Skeletal muscle tissue (tissue), 4 donors: ENCODE data around the gene TRABD2B. TPM values are rescaled to one million over a fixed set of nuclear protein-coding genes. Genes with fewer than 3 reads are reported as not detected.

Source experiments
- H3K27ac ChIP-seq: one replicate; pipeline ENCODE4 v1.7.0; 2013; ENCODE audit warnings: mild to moderate bottlenecking, low read depth, low read length, inconsistent platforms
- H3K27me3 ChIP-seq, 3 donors: one replicate each; pipeline ENCODE4 v1.7.0; 2013; ENCODE audit warnings: low read length in 3 of 3; ENCODE audit not compliant: control insufficient read depth in 3 of 3, insufficient read depth in 3 of 3
- H3K36me3 ChIP-seq, 3 donors: one replicate each; pipeline ENCODE4 v1.7.0; 2013; ENCODE audit warnings: low read length in 3 of 3; ENCODE audit not compliant: control insufficient read depth in 3 of 3, insufficient read depth in 3 of 3
- H3K4me1 ChIP-seq, 3 donors: one replicate each; pipeline ENCODE4 v1.7.0; 2013; ENCODE audit warnings: low read length in 3 of 3, mild to moderate bottlenecking in 3 of 3; ENCODE audit not compliant: control insufficient read depth in 3 of 3, insufficient read depth in 3 of 3
- H3K4me3 ChIP-seq, 3 donors: one replicate each; pipeline ENCODE4 v1.7.0; 2013; ENCODE audit warnings: low read length in 3 of 3
- H3K9ac ChIP-seq, 3 donors: one replicate each; pipeline ENCODE4 v1.7.0; 2013; ENCODE audit warnings: low read length in 3 of 3, mild to moderate bottlenecking in 3 of 3, moderate library complexity in 2 of 3, low read depth in 1 of 3
- H3K9me3 ChIP-seq, 3 donors: one replicate each; pipeline ENCODE4 v1.7.0; 2013; ENCODE audit warnings: low read length in 3 of 3; ENCODE audit not compliant: control insufficient read depth in 3 of 3
- total RNA-seq: library from RNA; depleted of rRNA; stranded (reverse); fragments of >200 nt; gene quantifications from one replicate; pipeline ENCODE4 v1.2.3, GENCODE V29; 2014
- donor health status: Osteomylitis.

TRABD2B gene
- total RNA-seq, 1 donor from 2014 or later: 0.52 TPM

DNA sequence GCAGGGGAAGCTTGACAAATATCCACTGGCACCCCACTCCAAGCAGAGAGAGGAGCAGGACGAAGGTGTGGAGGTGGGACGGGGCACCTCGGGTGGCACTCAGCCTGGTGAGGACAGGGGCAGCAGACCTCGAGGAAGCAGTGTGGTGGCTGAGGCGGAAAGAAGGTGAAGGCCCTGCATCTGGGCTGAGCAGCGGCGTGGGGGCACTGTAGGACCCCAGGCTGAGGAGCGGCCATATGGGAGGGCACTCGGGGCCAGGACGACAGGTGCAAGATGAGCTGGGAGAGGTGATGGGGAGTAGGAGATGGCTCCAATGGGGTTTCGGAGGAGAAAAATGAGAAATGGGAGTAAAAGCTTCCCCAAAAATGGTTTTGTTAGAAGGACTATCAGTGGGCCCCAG, 224.9 kb downstream of the TRABD2B start:
- Histone ChIP-seq H3K9me3 (no peaks in the 10 kb centered on the region), H3K36me3 (peaks cover 0 to 2% (median 2%) of the 10 kb centered on the region in 3 donors), H3K9ac (no peak overlapping the region), H3K4me3 (no peak overlapping the region), H3K27ac (no peak overlapping the region), H3K4me1 (peaks cover 0 to 6% (median 3%) of the 10 kb centered on the region in 3 donors), H3K27me3 (peaks cover 0 to 8% (median 7%) of the 10 kb centered on the region in 3 donors)

GRCh38 chr1:47771751-47772150, 225.4 kb downstream of the TRABD2B start:
- Histone ChIP-seq H3K27me3 (peaks cover 0 to 8% (median 7%) of the 10 kb centered on the region in 3 donors), H3K9me3 (no peaks in the 10 kb centered on the region), H3K27ac (no peak overlapping the region), H3K9ac (no peak overlapping the region), H3K4me1 (peaks cover 0 to 12% (median 5%) of the 10 kb centered on the region in 3 donors), H3K36me3 (peaks cover 0 to 2% (median 2%) of the 10 kb centered on the region in 3 donors), H3K4me3 (no peak overlapping the region)

DNA sequence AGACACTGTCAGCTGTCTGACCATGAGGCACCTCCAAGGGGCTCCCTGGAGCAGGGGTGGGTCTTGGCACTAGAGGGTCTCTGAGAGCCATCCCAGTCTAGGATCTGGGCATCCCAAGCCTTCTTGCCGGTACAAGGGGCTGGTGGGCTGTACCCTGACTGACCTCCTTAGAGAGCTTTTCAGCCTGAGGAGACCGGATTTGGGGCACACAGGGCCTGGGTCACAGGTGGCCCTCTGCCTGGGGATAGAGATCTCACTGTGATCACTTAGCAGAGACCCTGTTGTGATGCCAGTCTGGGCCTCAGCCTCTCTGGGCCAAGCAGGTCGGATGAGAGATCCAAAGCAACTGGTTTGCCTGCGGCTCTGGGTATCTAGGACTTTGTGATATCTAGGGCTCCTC, 227.2 kb downstream of the TRABD2B start:
- H3K9ac ChIP-seq: no peak overlapping the region
- peaks cover 0 to 5% (median 3%) of the 10 kb centered on the region in 3 donors for H3K27me3 ChIP-seq
- H3K4me1 ChIP-seq: peaks cover 0 to 12% (median 5%) of the 10 kb centered on the region in 3 donors
- H3K4me3 ChIP-seq: no peak overlapping the region
- no peak overlapping the region for H3K27ac ChIP-seq
- peaks cover 0 to 2% (median 2%) of the 10 kb centered on the region in 3 donors for H3K36me3 ChIP-seq
- no peaks in the 10 kb centered on the region for H3K9me3 ChIP-seq

- Histone ChIP-seq H3K36me3 (no peaks in the 10 kb centered on the region), H3K9me3 (no peaks in the 10 kb centered on the region), H3K4me3 (no peak overlapping the region), H3K27ac (no peak overlapping the region), H3K27me3 (peaks cover 0 to 2% (median 1%) of the 10 kb centered on the region in 3 donors), H3K4me1 (peaks cover 0 to 12% (median 5%) of the 10 kb centered on the region in 3 donors), H3K9ac (no peak overlapping the region)
Measured at GRCh38 chr1:47769295-47769694, 227.9 kb downstream of the TRABD2B start.

- H3K4me3 ChIP-seq: no peak overlapping the region
- no peaks in the 10 kb centered on the region for H3K36me3 ChIP-seq
- H3K27ac ChIP-seq: no peak overlapping the region
- H3K9me3 ChIP-seq: no peaks in the 10 kb centered on the region
- H3K9ac ChIP-seq: peak overlapping the region in 1 of 3 donors; percentile 25
- peaks cover 0 to 16% (median 5%) of the 10 kb centered on the region in 3 donors for H3K4me1 ChIP-seq
- peaks cover 0 to 2% (median 0%) of the 10 kb centered on the region in 3 donors for H3K27me3 ChIP-seq
Measured at GRCh38 chr1:47767741-47768100, 229.5 kb downstream of the TRABD2B start.

- H3K9me3 ChIP-seq: no peaks in the 10 kb centered on the region
- H3K4me3 ChIP-seq: no peak overlapping the region
- peak overlapping the region in 1 of 3 donors; percentile 25 for H3K9ac ChIP-seq
- no peak overlapping the region for H3K27ac ChIP-seq
- peaks cover 0 to 16% (median 5%) of the 10 kb centered on the region in 3 donors for H3K4me1 ChIP-seq
- no peaks in the 10 kb centered on the region for H3K36me3 ChIP-seq
- H3K27me3 ChIP-seq: peaks cover 0 to 2% (median 1%) of the 10 kb centered on the region in 3 donors
Measured at GRCh38 chr1:47766832-47767740, 230.1 kb downstream of the TRABD2B start.

GRCh38 chr1:47765742-47766485, 231.3 kb downstream of the TRABD2B start:
- Histone ChIP-seq H3K9ac (no peak overlapping the region), H3K9me3 (no peaks in the 10 kb centered on the region), H3K4me3 (no peak overlapping the region), H3K4me1 (peaks cover 0 to 16% (median 5%) of the 10 kb centered on the region in 3 donors), H3K36me3 (no peaks in the 10 kb centered on the region), H3K27ac (no peak overlapping the region), H3K27me3 (peaks cover 1 to 3% (median 2%) of the 10 kb centered on the region in 3 donors)

DNA sequence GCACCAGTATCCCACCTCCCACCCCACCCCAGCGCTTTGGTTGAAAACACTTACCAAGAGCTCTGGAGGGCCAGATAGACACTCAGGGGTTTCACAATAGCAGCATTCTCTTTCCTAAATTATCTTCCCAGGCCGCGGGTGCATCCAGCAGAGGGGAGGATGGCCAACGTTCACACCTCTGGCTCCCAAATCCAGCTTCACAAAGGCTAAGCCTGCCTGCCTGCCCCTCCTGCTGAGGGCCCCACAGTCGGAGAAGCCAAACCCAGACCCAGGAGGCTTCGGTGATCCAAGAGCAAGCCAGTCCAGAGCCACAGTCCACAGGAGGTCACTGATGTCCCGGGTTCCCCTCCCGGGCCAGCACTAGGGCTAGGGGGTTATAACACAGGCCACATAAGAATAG, 231.9 kb downstream of the TRABD2B start:
- H3K27me3 ChIP-seq: peaks cover 1 to 5% (median 3%) of the 10 kb centered on the region in 3 donors
- H3K4me1 ChIP-seq: peaks cover 0 to 16% (median 5%) of the 10 kb centered on the region in 3 donors
- no peak overlapping the region for H3K27ac ChIP-seq
- no peak overlapping the region for H3K9ac ChIP-seq
- no peaks in the 10 kb centered on the region for H3K9me3 ChIP-seq
- no peak overlapping the region for H3K4me3 ChIP-seq
- no peaks in the 10 kb centered on the region for H3K36me3 ChIP-seq

DNA sequence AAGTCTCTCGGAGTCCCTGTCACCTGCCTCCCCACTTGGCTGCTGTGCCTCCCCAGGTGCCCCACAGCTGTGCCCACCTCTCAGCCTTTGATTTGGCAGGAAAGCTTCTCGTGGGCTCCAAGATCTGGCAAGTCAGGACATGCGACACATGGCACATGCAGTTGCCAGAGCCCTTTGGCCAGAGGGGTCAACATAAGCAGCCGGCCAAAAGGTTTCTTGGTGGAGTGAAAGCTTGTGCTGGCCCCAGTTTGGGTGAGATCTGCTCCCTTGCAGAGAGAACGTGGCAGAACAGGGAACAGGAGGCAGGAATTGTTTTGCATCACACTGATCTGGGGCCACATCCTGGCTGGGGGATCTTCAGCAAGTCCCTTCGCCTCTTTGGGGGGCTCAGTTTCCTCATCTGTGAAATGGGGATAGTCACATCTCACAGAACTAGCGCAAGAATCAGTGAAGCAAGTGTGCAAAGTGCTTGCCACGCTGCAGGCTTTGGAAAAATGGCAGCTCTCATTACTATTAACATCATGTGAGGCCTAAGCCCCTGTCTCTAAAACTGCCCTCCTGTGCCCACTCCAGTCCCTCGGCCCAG, 232.6 kb downstream of the TRABD2B start:
- H3K36me3 ChIP-seq: no peaks in the 10 kb centered on the region
- H3K9me3 ChIP-seq: no peaks in the 10 kb centered on the region
- H3K27me3 ChIP-seq: peaks cover 0 to 9% (median 3%) of the 10 kb centered on the region in 3 donors
- H3K9ac ChIP-seq: no peak overlapping the region
- no peak overlapping the region for H3K27ac ChIP-seq
- peaks cover 0 to 16% (median 5%) of the 10 kb centered on the region in 3 donors for H3K4me1 ChIP-seq
- H3K4me3 ChIP-seq: no peak overlapping the region
